ENCODE results near the gene MYO15A. TPM values are rescaled to one million over a fixed set of nuclear protein-coding genes. Genes with fewer than 3 reads are reported as not detected.
A peak's percentile ranks its signal among the peaks of the same experiment; 100 is the strongest.

Gene MYO15A
- total RNA-seq, 1 experiment from 2014 or later, result 3.5 TPM

DNA sequence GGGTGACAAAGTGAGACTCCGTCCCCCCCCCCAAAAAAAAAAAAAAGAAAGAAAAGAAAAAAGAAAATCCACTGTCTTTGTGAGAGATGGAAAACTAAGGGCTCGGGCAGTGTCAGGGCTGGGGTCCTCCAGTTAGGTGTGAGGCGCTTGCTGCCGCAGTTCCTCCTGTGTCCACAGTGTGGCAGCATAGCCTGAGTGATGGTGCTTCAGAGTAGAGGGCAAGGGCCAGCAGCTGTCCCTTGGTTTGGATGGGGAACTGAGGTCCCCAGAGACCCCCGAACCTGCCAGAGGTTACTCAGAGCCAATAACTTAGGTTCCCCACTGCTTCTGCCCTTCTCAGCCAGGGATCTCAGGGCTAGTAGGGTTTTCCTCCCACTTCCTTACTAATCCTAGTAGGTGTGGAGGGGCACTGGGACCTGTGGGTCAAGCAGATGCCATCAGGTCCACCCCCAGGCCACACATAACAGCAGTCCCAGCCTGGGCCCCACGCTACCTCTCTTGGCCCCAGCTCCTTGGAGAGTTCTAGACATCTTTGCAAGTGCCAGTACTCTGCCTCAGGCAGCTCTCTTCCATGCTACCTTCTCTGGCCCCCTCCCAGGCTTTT lies 109.0 kb downstream of the MYO15A start:
- no TSS peak for BruUV-seq (replicated peaks)
- Histone ChIP-seq H3K79me2 (ENCODE audit: low read depth) (no peaks in the 10 kb centered on the region), H4K20me1 (ENCODE audit: insufficient read depth) (no peaks in the 10 kb centered on the region), H3K4me1 (replicated peaks; ENCODE audit: insufficient read depth) (peaks cover 22% of the 10 kb centered on the region), H3K36me3 (ENCODE audit: low read depth) (no peaks in the 10 kb centered on the region), H3K4me3 (no peak overlapping the region), H3K27me3 (ENCODE audit: insufficient read depth, low read depth) (no peaks in the 10 kb centered on the region), H3F3A (ENCODE audit: insufficient read depth, low read depth) (peaks cover 19% of the 10 kb centered on the region), H2AFZ (no peak overlapping the region), H3K4me2 (no peak overlapping the region), H3K9me3 (ENCODE audit: insufficient read depth, low read depth) (no peaks in the 10 kb centered on the region), H3K9me2 (ENCODE audit: insufficient read depth) (no peaks in the 10 kb centered on the region), H3K27ac (no peak overlapping the region)
- intact Hi-C loops (cut with micrococcal nuclease; ENCODE audit: unreplicated experiment), result loop anchor here (1.0 kb wide), 1 partner anchor 76 kb away; no protein-coding TSS in a partner anchor
- peak in 1 of 2 experiments; percentile 83 for DNase-seq
- POLR2A ChIA-PET (ENCODE audit: unreplicated experiment), result no interaction called here
- CTCF ChIA-PET, result interaction anchor here (2.1 kb wide), 1 partner anchor 18 kb away, joined by 6 read pairs; no protein-coding TSS in a partner anchor
- TF ChIP-seq, protein P1, sequence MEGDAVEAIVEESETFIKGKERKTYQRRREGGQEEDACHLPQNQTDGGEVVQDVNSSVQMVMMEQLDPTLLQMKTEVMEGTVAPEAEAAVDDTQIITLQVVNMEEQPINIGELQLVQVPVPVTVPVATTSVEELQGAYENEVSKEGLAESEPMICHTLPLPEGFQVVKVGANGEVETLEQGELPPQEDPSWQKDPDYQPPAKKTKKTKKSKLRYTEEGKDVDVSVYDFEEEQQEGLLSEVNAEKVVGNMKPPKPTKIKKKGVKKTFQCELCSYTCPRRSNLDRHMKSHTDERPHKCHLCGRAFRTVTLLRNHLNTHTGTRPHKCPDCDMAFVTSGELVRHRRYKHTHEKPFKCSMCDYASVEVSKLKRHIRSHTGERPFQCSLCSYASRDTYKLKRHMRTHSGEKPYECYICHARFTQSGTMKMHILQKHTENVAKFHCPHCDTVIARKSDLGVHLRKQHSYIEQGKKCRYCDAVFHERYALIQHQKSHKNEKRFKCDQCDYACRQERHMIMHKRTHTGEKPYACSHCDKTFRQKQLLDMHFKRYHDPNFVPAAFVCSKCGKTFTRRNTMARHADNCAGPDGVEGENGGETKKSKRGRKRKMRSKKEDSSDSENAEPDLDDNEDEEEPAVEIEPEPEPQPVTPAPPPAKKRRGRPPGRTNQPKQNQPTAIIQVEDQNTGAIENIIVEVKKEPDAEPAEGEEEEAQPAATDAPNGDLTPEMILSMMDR (conservative IDR thresholded peaks at IDR 0.05), result peak; percentile 98
- TF ChIP-seq EZH2 (IDR thresholded peaks at IDR 0.05; ENCODE audit: low read depth), result no peak

DNA sequence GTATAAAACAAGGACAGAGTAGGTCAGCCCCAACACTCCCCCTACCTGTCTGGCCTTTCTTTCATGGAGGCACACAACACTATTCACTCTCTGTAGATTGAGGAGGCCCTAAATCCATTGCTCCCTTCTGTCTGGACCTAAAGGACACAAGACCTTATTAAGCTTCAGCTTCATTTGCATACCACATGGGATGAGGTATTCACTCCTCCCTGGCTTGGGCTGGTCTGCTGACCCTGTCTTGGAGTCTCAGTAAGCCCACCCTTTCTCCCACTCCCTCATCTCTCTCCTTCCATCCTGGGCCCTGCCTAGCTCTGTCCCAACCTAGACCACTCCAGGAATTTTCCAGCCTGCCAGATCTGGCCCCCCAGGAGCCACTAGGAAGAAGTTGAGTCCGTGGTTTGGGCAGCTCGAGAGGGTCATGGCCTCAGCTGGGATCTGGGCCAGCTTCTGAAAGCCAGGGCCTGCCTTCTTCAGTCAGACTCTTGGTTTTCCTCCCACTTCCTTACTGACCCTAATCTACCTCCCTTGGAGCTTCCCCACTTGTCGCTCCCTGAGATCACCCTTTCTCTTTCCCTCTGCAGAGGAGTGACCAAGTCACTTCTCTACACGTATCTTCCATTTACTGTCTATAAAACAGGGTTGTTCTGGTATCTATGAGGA lies 110.3 kb downstream of the MYO15A start:
- peaks cover 22% of the 10 kb centered on the region for H3K4me1 ChIP-seq (replicated peaks; ENCODE audit: insufficient read depth)
- no peak overlapping the region for H3K27ac ChIP-seq
- no peak for DNase-seq
- CTCF ChIA-PET, result interaction anchor here (0.7 to 2.1 kb wide), 2 partner anchors 17 to 103 kb away, joined by 5 to 6 read pairs; no protein-coding TSS in a partner anchor
- no peak overlapping the region for H2AFZ ChIP-seq
- POLR2A ChIA-PET (ENCODE audit: unreplicated experiment), result interaction anchor here (0.6 kb wide), 1 partner anchor 78 kb away, joined by 3 read pairs; no protein-coding TSS in a partner anchor
- H3K36me3 ChIP-seq (ENCODE audit: low read depth), result no peaks in the 10 kb centered on the region
- peaks cover 19% of the 10 kb centered on the region for H3F3A ChIP-seq (ENCODE audit: insufficient read depth, low read depth)
- TF ChIP-seq, protein P1 (conservative IDR thresholded peaks at IDR 0.05), result no peak
- TF ChIP-seq EZH2 (IDR thresholded peaks at IDR 0.05; ENCODE audit: low read depth), result no peak
- H3K27me3 ChIP-seq (ENCODE audit: insufficient read depth, low read depth), result no peaks in the 10 kb centered on the region
- no peaks in the 10 kb centered on the region for H4K20me1 ChIP-seq (ENCODE audit: insufficient read depth)
- H3K9me3 ChIP-seq (ENCODE audit: insufficient read depth, low read depth), result no peaks in the 10 kb centered on the region
- no TSS peak for BruUV-seq (replicated peaks)
- no peak overlapping the region for H3K4me3 ChIP-seq
- no peaks in the 10 kb centered on the region for H3K79me2 ChIP-seq (ENCODE audit: low read depth)
- H3K4me2 ChIP-seq, result peak overlapping the region; percentile 17; the same call in 1 of the 2 replicates
- intact Hi-C loops (cut with micrococcal nuclease; ENCODE audit: unreplicated experiment), result loop anchor here (1.0 kb wide), 1 partner anchor 78 kb away; no protein-coding TSS in a partner anchor
- H3K9me2 ChIP-seq (ENCODE audit: insufficient read depth), result no peaks in the 10 kb centered on the region

DNA sequence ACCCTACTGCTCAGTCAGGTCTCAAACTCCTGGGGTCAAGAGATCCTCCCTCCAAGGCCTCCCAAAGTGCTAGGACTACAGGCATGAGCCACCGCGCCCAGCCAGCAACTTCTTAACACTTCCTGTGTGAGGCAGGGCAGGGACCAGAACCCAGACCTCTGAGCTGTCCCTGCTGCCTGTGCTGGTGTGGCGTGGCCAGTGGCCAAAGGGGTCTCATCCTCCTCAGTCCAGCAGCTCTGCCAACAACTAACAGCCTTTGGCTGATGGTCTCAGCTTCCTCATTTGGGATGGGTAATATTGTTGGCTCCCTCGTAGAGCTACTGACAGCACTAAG lies 115.5 kb downstream of the MYO15A start:
- Histone ChIP-seq H3K4me2 (no peak overlapping the region), H3K79me2 (ENCODE audit: low read depth) (peaks cover 13% of the 10 kb centered on the region), H3K27me3 (ENCODE audit: insufficient read depth, low read depth) (no peaks in the 10 kb centered on the region), H3F3A (ENCODE audit: insufficient read depth, low read depth) (peaks cover 5% of the 10 kb centered on the region; the same call in 1 of the 2 replicates), H3K4me3 (no peak overlapping the region), H3K36me3 (ENCODE audit: low read depth) (no peaks in the 10 kb centered on the region), H3K9me2 (ENCODE audit: insufficient read depth) (no peaks in the 10 kb centered on the region), H2AFZ (no peak overlapping the region), H4K20me1 (ENCODE audit: insufficient read depth) (no peaks in the 10 kb centered on the region), H3K9me3 (ENCODE audit: insufficient read depth, low read depth) (no peaks in the 10 kb centered on the region), H3K4me1 (replicated peaks; ENCODE audit: insufficient read depth) (peaks cover 28% of the 10 kb centered on the region), H3K27ac (no peak overlapping the region)
- ChIA-PET POLR2A (ENCODE audit: unreplicated experiment) (interaction anchor here (0.6 to 0.9 kb wide), 2 partner anchors 12 to 18 kb away, joined by 3 to 6 read pairs; no protein-coding TSS in a partner anchor), CTCF (no interaction called here)
- no peak for TF ChIP-seq EZH2 (IDR thresholded peaks at IDR 0.05; ENCODE audit: low read depth)
- TF ChIP-seq, protein P1 (conservative IDR thresholded peaks at IDR 0.05), result no peak
- DNase-seq, result no peak
- intact Hi-C loops (cut with micrococcal nuclease; ENCODE audit: unreplicated experiment), result loop anchor here (10.0 kb wide), 1 partner anchor 91 kb away; the partner anchor contains the start of genes SMCR8 and TOP3A
- no TSS peak for BruUV-seq (replicated peaks)

Data from PC-9 (cell line).